CD4-positive, alpha-beta T cell (primary cell): ENCODE measurements around the gene GPR33. TPM values are rescaled to one million over a fixed set of nuclear protein-coding genes. Genes with fewer than 3 reads are reported as not detected.

Experiments
- ATAC-seq: fragments of 200-7000 bp; cut with Tn5 transposase; one replicate; pipeline ENCODE4 v1.10.0; 2022; ENCODE audit warnings: mild to moderate bottlenecking; ENCODE audit not compliant: poor library complexity
- CTCF ChIA-PET: fragments of 350-600 bp; sonication (Branson Sonifier 250); formaldehyde crosslinking; loops from one replicate; lab custom pipeline; 2021; ENCODE audit warnings: antibody characterized with exemption, inconsistent platforms; lab: Charles Lee
- POLR2A ChIA-PET: fragments of 350-600 bp; sonication (Branson Sonifier 250); formaldehyde crosslinking; loops from one replicate; lab custom pipeline; 2021; ENCODE audit warnings: antibody characterized with exemption, inconsistent platforms; lab: Charles Lee
- DNase-seq, 14 experiments: peaks; one replicate each; pipeline ENCODE4 v3.0.0-alpha.2; 2013 to 2020; ENCODE audit warnings: mixed read lengths in 2 of 14
- H3K27ac ChIP-seq, 2 donors: one replicate each; pipeline versions ENCODE4 v1.5.1 to v1.7.0; 2013; ENCODE audit warnings: low read length in 2 of 2, low read depth in 1 of 2, mild to moderate bottlenecking in 1 of 2
- H3K27me3 ChIP-seq, 2 experiments: 1 replicate in 1 of 2; 2 replicates in 1 of 2; pipeline versions ENCODE4 v1.6.1 to v1.7.0; 2013; ENCODE audit warnings: low read length in 2 of 2, control low read depth in 1 of 2, mild to moderate bottlenecking in 1 of 2, moderate library complexity in 1 of 2; ENCODE audit not compliant: insufficient read depth in 2 of 2, control insufficient read depth in 1 of 2
- H3K36me3 ChIP-seq: one replicate; pipeline ENCODE4 v1.6.1; 2013; ENCODE audit warnings: low read length, control low read depth; ENCODE audit not compliant: insufficient read depth
- H3K4me1 ChIP-seq: one replicate; pipeline ENCODE4 v1.6.1; 2013; ENCODE audit warnings: low read length, control low read depth; ENCODE audit not compliant: insufficient read depth
- H3K4me3 ChIP-seq: one replicate; pipeline ENCODE4 v1.5.1; 2013; ENCODE audit warnings: mild to moderate bottlenecking, low read length, moderate library complexity
- H3K9me3 ChIP-seq, 2 experiments: 1 replicate in 1 of 2; 2 replicates in 1 of 2; pipeline versions ENCODE4 v1.6.1 to v1.7.0; 2013; ENCODE audit warnings: low read length in 2 of 2, mild to moderate bottlenecking in 2 of 2, control low read depth in 1 of 2, moderate library complexity in 1 of 2; ENCODE audit not compliant: control insufficient read depth in 1 of 2, insufficient read depth in 1 of 2
- H3K27ac Mint-ChIP-seq: one replicate; pipeline ENCODE4 v1.8.0; 2020; ENCODE audit warnings: mixed read lengths
- H3K27me3 Mint-ChIP-seq: one replicate; pipeline ENCODE4 v1.8.0; 2021; ENCODE audit warnings: mixed read lengths
- H3K36me3 Mint-ChIP-seq: one replicate; pipeline ENCODE4 v1.8.0; 2021; ENCODE audit warnings: low read depth, mixed read lengths
- H3K4me1 Mint-ChIP-seq: one replicate; pipeline ENCODE4 v1.8.0; 2021; ENCODE audit warnings: low read depth, mixed read lengths
- H3K4me3 Mint-ChIP-seq: one replicate; pipeline ENCODE4 v1.8.0; 2020; ENCODE audit warnings: mild to moderate bottlenecking, mixed read lengths
- H3K9me3 Mint-ChIP-seq: one replicate; pipeline ENCODE4 v1.8.0; 2020; ENCODE audit warnings: mixed read lengths
- CTCF ChIP-seq: fragments of 200-600 bp; IDR thresholded peaks from one replicate; pipeline ENCODE4 v1.8.0; 2022; ENCODE audit warnings: antibody characterized with exemption, mild to moderate bottlenecking
- intact Hi-C, 2 experiments: fragments of 100-400 bp; cut with DNase I in 1 of 2; cut with micrococcal nuclease in 1 of 2; formaldehyde crosslinking; loops; one replicate each; pipeline versions ENCODE4 v1.15.1 to v1.9.0; 2023 to 2025; cut with DNase I, micrococcal nuclease
- total RNA-seq, 174 experiments: library from RNA in 2 of 174; stranded (reverse) in 2 of 174; gene quantifications; one replicate each; pipeline ENCODE4 v1.2.3 and lab custom pipeline; 2021 to 2026

GPR33 gene
- total RNA-seq, 2 experiments from 2014 or later, result not detected

GRCh38 chr14:31480156-31480555 is 7.7 kb downstream of the GPR33 start:
- intact Hi-C loops, result no loop called here
- ATAC-seq (no peak), DNase-seq (no peak)
- H3K27ac ChIP-seq, result no peak overlapping the region
- H3K27me3 ChIP-seq, result peaks cover 0 to 4% of the 10 kb centered on the region in 2 experiments
- Mint-ChIP-seq H3K4me1 (no peaks in the 10 kb centered on the region), H3K27ac (no peak overlapping the region), H3K36me3 (no peaks in the 10 kb centered on the region), H3K27me3 (peaks cover 27% of the 10 kb centered on the region), H3K4me3 (no peak overlapping the region), H3K9me3 (no peaks in the 10 kb centered on the region)
- H3K36me3 ChIP-seq, result no peaks in the 10 kb centered on the region
- ChIA-PET POLR2A (no interaction called here), CTCF (interaction anchor here (2.3 kb wide), 1 partner anchor 12 kb away, joined by 8 read pairs; no protein-coding TSS in a partner anchor)
- no peak overlapping the region for H3K4me3 ChIP-seq
- no peaks in the 10 kb centered on the region for H3K4me1 ChIP-seq
- no peaks in the 10 kb centered on the region for H3K9me3 ChIP-seq
- TF ChIP-seq CTCF, result no peak

- no peaks in the 10 kb centered on the region for H3K9me3 Mint-ChIP-seq
- H3K4me1 ChIP-seq, result no peaks in the 10 kb centered on the region
- H3K27ac ChIP-seq, result no peak overlapping the region
- H3K9me3 ChIP-seq, result no peaks in the 10 kb centered on the region
- intact Hi-C loops, result no loop called here
- H3K4me3 ChIP-seq, result no peak overlapping the region
- TF ChIP-seq CTCF, result no peak
- CTCF ChIA-PET, result no interaction called here
- H3K36me3 ChIP-seq, result no peaks in the 10 kb centered on the region
- no peaks in the 10 kb centered on the region for H3K4me1 Mint-ChIP-seq
- no peak overlapping the region for H3K4me3 Mint-ChIP-seq
- no peak for DNase-seq
- POLR2A ChIA-PET, result interaction anchor here (0.6 kb wide), 1 partner anchor 856 kb away, joined by 3 read pairs; no protein-coding TSS in a partner anchor
- H3K27me3 ChIP-seq, result peaks cover 0 to 4% of the 10 kb centered on the region in 2 experiments
- H3K36me3 Mint-ChIP-seq, result no peaks in the 10 kb centered on the region
- no peak overlapping the region for H3K27ac Mint-ChIP-seq
- ATAC-seq, result no peak
- peaks cover 34% of the 10 kb centered on the region for H3K27me3 Mint-ChIP-seq
Observed at GRCh38 chr14:31479027-31479426, 8.8 kb downstream of the GPR33 start.

GRCh38 chr14:31477248-31477647 is 10.6 kb downstream of the GPR33 start:
- POLR2A ChIA-PET, result no interaction called here
- Mint-ChIP-seq H3K4me3 (no peak overlapping the region), H3K9me3 (no peaks in the 10 kb centered on the region), H3K36me3 (no peaks in the 10 kb centered on the region), H3K27me3 (peaks cover 35% of the 10 kb centered on the region), H3K27ac (no peak overlapping the region), H3K4me1 (no peaks in the 10 kb centered on the region)
- ATAC-seq (no peak), DNase-seq (no peak)
- Histone ChIP-seq H3K27me3 (peaks cover 0 to 4% of the 10 kb centered on the region in 2 experiments), H3K4me3 (no peak overlapping the region), H3K36me3 (no peaks in the 10 kb centered on the region), H3K27ac (no peak overlapping the region), H3K9me3 (no peaks in the 10 kb centered on the region), H3K4me1 (no peaks in the 10 kb centered on the region)
- TF ChIP-seq CTCF, result no peak
- intact Hi-C loops, result no loop called here
- CTCF ChIA-PET, result no interaction called here
